ENCODE data around the gene KIF16B.

The KIF16B gene

DNA sequence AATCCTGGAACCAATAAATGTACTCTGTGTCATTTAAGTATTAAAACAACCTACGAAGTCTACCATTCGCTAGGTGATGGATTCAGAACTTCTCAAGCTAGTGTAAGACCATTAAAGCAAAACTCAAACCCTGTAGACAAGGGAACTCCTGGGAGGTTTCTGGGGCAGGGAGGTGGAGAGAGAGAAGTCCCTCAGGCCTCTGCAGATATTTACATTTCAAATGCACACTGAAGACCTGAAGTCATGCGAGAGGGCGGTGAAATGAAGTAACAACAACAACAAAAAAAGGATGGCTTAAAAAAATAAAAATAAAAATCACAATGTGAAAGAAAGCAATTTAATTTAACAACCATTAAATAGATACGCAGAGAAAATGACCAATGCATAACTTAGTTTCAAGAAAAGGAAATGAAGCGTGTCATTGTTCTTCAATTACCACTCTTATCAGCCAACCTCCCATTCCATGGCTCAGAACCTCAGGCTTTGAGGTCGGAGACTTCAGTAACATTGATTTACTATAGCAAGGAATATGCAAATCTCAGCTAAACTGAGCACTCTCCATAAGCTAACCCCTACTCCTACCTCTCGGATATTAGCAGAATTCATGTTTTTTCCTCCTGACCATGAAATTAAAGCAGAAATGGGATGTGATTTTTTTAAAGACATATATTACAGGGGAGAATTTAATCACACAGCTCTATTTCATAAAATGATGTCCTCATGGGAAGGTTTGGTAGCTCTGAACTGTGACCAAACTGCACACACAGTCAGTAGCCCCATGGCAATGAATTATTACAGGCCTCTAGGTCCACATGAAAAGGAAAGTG is 140.6 kb downstream of the KIF16B start:
- no peak for DNase-seq

DNA sequence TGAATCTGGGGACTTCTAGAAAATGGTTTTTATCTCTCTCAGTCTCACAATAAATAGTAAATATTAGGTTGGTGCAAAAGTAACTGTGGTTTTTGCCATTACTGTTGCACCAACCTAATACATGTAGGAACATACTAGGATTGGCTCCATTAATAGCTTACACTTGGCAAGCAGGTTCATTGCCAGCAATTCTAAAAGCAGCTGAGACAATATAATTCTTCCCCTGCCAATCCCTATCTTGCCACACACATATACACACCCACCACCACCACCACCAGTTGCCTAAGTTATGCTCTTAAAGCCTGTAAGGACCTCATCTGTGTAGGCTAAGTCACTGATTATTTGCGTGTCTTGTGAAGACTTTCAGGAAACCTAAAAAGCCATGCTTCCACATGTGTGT is 145.1 kb downstream of the KIF16B start:
- no peak for DNase-seq

DNA sequence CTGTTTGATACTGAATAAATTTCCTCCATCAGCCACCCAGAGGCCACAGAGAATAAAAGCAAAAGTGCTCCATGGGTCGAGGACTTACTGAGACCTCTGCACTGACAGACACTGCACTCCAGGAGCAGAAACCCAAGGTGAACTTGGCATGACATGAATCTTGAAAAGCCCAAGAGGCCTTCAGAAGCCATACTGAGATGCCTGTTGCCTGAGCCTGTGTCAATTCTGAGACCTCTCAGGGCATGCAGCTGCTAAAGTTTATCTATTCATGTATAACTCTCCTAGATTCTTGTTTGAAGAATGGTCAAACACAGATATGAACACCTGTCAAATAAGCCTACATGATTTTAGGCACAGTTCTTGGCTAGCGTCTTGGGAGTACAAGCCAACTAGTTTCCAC is 145.7 kb downstream of the KIF16B start:
- DNase-seq, result no peak

DNA sequence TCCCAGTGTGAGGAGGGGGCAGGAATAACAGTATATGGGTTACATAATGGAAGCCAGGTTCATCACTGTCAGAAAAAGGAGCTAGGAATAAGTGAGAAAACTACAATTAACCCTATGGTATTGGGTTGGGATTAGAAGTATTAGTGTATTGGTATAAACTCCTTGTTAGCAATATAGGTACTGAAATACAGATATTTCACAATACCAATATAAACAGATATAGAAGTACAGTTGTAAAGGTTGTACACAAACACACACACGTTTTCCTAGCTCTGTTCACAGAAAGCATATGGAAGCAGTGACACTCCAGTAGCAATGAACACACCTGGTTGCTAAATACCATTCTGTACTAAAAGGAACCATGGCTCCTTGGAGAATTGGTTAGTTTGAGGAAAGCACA is 148.5 kb downstream of the KIF16B start:
- no peak for DNase-seq

DNA sequence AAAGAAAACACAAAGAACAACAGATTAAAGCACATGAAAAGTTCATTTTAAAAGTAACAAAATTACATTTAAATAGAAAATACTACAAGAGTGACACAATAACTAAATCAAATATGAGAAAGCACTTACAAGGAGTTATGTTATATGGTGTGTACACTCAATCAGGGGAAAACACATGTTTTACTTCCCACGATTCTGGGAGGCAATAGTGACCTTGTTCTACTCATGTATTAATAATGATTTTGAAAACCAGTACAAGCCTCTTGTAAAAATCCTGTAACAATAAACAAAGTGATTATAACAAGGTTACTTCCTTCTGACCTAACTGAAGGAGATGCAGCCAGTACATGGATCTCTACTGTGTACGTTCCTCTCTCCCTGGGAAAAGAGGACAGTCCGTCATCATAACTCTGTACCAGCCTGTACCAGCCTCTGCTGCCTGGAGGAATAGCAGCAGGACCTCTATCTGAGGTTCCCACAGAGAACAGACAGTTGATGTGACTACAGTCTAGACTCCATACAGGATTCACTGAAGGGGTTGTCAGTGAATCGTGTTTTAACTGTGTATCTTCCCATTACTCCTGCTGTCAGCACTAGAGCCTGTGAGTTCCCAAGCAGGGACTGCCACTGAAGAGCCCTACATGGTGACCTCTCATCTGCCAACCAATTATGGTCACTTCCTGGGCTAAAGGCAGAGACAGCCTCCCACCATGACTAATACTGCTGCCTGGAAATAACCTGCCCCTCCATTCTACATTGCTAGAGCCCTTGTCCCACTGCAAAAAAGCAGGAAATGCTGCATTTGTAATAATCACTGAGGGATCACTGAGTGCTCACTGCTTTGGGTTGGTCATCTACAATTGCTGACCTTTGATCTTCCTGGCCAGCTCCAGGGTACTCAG is 149.7 kb downstream of the KIF16B start:
- DNase-seq, result no peak

DNA sequence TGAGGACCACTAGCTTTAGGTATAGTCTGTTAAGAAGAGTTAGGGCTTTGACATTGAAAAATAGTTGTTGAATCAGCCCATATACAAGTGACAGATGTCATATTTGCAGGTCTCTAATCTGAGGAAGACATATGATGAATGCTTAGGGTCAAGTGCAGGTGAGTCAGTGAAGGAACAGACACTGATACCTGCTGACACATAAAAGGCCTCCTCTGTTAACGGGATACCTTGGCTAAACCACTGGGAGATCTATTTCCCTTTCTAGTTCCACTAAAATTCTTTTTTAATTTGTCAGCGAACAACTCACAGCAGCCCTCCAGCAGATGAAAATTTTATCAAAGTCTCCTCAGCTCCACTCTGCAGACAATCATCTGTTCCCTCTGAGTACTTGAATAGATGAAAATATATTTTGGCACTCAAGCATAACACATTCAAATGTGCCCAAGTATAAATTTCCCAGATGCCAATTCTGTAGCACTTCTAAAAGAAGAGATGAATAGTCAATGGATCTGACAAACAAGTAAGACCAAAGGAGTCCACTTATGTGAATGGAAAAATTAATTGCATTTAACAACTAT is 154.0 kb downstream of the KIF16B start:
- no peak for DNase-seq

DNA sequence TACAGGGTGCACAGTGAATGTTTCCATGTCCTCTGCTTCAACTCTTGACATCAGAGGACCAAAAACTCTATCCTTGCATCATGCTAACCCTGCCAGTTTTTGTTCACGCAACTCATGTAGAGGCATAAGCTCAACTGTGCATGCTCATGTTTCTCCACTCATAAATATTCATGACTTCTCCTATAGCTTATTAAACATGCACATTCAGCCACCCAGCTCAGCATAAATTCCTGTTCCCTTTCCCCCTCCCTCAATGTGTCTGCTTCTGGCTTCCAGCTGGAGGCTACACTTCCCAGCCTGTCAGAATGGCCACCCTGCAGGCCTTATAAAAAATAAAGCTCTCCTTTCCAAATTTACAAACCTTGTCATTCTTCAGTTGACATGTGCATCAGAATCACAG is 154.6 kb downstream of the KIF16B start:
- no peak for DNase-seq

DNA sequence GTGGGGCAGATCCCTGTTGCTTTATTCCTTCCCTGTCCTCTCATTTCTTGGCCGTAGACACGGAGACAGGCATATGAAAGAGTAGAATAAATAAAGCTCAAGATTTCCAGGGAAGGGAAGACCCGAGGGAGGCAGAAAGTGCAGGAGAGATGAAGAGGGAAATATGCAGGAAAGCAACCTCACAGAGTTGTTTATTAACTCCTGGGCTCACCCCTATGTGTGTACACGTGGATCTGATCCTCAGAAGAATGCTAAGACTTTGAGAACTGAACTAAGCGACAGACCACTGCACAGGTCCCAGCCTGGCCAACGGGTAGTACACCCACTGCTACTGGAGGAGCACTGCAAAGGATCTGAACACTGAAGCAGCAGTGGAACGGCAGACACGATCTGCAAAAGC is 156.2 kb downstream of the KIF16B start:
- no peak for DNase-seq

DNA sequence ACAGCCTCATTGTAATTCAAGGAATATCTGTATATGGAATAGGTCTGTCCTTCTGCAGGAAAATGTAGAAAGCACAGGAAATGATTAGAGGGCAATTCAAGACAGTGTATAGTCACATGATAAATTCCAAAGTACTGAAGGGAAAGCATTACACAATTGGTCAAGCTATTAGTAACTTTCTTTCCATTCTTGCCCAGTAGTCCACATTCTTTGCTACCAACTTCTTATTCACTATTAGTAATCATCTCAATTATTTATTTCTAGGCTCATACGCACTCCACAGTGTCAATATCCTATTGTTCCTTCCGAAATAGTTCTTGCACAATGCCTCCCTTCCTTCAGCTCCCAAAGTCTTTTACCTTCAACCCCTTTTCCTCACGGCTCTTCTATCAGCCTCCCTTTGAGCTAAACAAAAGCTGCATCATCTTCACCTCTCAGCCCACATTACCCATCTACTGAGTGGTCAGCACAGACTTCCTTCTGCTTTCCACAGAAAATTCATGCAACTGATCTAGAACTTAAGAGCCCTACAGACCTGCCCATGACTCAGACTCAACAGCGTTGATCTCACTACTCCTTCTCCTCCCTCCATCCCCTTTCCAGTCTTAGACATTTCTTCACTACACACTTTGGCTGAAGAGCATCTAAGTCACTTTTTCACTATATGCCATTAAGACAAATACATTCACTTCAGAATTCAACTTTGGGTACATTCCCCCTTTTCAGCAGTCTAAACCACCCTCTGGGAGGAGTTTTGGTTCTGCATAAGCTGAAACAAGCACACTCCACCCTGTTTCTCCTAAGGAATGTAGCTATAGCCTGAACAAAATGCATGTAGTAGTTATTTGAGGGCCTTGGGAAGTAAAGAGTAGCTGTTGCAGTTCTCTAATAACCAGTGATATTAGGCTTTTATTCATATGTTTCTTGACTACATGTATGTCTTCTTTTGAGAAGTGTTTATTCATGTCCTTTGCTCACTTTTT is 157.9 kb downstream of the KIF16B start:
- no peak for DNase-seq

DNA sequence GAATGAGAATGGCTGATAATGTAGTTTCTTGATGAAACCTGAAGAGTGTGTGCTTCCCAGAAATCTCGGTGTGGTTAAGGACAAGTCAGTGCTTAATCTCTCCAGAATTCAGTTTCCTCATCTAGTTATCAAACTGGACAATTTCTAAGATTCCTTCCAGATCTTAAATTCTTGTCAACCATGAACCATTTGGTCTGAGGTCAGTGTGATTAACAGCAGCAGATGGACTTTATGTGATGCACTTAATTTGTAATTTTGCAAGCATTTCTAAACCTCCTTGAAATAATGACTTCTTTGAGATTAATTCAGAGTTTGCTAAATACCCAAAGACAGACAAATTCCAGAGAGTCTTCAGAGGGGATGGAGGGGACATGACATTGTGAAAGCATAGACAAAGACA is 160.3 kb downstream of the KIF16B start:
- no peak for DNase-seq

DNA sequence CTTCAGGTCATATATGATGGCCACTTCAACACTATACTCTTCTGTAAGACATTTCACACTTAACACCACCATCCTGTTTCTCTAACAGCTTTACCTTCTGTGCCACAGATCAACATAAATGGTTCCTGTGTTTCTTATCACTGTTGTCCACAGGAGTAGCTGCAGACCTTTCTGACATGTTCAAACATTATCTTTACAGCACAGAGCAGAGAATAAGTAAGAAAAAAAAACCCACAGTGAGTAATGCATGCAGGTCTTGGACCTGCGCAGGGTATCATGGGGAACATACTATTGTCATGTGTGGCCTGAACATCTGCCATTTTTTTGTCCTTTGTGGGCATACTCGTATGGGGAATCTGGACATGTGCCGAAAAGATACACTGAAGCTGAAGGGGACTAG is 161.9 kb downstream of the KIF16B start:
- no peak for DNase-seq

DNA sequence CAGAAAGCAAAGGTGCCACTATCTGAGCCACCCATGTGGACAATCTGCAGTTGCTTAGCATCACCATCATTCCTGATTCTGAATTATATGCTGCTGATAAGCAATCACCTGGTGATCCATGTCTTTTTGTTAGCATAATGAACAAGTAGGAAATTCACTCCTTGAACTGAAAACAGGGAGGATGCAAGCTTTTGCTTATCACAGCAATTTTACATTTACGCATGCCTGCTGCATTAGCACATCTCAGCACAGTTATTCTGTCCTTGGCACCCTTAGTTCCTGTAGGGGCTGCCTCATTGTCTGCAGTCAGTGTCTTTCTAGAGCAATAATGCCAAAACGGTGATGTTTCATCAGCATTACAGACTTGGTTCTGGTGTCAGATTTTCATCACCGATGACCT is 162.6 kb downstream of the KIF16B start:
- DNase-seq, result no peak

DNA sequence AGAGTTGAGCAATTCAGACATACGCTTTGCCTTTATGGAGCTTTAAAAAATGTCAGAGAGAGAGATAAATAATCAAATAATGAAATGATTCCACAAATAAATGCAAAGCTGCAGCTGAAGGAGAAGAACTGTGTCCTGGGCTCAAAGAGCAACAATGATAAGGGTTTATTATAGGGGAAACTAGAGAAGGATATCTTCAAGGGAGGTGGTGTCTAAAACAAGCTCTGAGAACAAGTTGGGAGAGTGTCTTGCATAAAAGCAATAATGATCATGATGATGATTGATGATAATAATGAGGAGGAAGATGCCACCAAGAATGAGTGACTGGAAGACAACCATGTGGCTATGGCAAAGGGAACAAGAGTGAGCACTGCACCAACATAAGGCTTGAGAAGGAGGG is 164.3 kb downstream of the KIF16B start:
- DNase-seq, result no peak

DNA sequence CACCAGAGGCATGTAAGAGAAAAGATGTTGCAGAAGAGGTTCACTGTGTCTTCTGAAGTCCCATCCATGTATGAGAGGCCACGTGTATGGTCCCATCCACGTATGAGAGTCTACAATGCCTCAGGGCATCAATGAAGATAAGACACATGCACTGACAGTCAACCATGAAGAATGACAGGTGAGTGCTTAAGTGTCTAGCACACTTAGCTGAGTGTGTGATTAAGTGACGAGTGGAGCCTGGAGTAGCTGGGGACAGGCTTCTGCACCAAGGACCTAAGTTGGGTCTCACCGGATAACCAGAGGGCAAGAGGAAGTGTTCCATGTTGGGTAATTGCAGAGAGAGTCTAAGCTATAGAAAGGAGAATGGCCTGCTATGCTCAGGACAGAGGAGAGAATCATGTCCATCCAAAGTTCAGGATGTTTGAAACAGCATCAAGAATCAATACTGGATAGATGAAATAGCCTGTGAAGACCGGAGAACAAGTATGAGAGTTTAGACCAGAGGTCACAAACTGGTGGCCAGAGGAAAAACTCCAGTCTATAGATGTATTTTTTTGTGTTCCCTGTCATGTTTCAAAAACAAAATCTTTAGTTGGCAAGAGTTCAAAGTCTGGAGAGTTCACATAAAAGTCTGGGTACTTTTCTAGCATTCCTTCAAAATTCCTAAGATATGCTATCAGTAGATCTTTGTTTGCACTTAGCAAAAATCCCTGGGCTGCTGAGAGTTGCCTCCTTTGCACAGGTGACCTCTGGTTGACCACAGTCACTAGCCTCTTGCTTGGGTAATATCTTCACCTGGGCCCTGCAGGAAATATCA is 165.8 kb downstream of the KIF16B start:
- no peak for DNase-seq

DNA sequence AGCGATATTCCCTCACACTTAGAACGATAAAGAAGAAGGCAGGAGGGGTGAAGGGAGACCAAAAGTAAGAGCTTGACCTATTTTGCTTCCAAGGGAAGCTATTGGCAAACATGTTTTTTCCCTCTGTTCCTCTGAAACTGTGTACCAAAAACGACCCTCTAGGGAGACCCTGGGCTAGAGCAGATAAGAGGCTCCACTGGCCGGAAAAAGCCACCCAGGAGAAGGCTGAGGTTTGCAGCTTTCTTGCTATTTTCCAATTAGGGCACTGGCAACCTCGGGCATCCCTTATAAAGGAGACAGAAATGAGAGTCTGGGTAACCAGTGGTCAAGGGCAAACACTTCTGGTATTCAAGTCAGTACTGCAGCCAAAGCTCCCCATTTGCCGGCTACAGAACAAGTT is 168.0 kb downstream of the KIF16B start:
- DNase-seq, result no peak

DNA sequence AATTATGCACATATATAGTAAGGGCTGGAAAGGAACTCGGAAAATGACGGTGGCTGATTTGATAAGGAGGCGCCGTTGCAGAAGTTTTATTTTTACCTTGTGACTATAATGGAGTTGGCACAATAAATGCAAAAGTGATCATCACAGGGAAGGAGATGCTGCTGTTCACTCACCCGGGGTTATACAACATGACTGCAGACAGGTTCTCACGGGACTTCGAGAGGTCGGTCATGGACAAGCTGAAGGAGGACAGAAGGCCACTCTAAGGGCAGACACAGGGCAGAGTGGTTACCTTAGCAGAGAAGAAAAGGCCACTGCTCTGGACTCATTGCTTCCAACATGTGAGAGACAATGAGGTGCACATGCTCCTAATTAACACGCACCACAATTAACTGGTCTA is 168.6 kb downstream of the KIF16B start:
- no peak for DNase-seq

DNA sequence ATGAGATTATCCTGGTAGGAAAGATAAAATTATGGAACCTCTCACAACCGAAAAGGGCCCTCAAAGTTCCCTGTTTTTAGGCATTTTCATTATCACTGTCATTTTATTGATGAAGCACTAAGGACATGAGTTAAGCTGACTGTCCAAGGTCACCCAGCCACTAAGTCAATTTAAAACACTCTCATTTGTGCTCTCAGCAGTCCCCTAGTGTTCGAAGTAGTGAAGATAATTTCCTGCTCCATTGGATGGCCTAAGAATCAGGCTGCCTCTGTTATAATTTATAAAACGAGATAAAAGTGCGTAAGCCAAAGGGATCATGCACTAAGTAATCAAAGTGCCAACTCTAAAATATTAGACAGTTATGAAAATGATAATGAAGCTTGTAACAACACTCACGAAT is 169.1 kb downstream of the KIF16B start:
- DNase-seq, result no peak

DNA sequence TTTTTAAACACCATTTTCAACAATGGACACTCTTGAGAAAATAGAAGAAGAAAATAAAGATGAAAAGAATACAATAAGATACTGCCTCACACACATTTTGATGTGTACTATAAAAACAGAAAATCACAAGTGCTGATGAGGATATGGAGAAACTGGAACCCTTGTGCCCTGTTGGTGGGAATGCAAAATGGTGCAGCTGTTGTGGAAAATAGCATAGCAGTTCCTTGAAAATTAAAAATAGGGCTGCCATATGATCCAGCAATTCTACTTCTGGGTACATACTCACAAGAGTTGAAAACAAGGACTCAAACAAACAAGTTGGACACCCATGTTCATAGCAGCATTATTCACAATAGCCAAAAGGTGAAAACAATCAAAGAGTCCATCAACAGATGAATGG is 173.0 kb downstream of the KIF16B start:
- DNase-seq, result no peak

DNA sequence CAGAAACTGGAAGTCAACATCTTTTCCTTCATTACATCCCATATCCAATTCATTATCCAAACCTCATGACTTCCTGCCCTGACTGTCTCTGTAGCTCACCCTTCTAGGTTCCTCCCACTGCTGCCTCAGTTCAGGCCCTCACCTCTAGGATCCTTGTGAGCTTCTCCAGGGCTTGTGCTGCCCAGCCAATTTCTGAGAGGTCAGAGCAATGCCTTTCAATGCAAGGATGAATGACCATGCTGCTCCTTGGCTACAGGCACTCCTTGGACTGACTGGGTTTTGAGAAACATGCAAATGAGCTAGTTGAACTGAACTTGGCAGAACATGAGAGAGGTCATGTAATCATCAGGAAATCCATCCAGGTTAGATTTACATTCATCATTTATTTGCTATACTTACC is 173.4 kb downstream of the KIF16B start:
- no peak for DNase-seq

DNA sequence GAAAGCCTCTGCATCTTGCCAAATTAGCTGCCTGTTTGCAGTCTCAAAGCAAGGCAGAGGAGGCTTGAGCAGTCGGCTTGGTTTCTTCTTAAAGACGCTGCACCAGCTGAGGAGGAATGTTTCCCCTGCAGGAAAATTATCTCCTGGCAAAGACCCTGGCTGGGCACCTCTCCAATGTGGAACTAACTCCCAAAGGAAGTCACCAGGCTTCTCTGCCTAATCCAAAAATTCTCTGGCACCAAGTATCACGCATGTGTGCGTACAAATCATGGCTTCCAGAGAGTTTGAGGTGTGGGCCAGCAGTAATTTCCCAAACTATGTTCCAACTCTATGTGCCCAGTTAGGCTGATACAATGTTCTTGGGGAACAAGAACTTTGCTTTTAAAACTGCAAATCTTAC is 176.2 kb downstream of the KIF16B start:
- no peak for DNase-seq

DNA sequence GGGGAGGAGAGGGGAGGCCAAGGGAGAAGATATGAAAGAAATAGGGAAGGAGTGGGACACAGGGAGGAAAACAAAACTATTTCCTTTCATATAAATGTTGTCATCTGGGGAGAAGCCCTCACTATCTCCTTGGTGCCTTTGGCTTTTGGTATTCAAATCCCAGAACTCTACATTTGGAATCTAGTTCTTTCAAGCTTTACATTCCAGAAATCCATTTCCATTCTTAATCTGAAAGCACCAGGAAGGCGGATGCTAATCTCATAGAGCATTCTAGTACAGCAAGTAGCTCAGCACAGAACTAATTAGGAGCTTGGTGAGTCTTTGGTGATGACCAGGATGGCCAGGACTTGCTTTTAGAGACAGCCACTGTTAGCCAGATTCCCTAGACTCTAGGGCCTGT is 177.9 kb downstream of the KIF16B start:
- no peak for DNase-seq

DNA sequence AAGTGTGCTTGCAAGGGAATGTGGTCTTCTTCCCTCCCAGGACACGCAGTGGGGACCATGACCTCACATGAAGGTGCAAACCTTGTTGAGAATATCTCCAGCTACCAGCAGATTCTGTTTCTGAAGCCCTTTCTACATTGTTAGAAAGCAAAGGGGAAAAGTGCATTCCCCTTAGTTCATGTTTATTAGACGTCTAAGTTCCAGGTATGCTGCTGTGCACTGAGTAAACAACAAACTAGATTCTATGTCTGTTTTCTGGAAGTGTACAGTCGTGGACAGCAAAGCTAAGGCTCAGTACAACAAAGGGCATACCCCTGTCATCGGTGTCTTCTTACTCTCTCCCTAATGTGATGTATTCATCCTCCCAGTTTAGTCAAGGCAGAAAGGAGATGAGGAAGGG is 178.5 kb downstream of the KIF16B start:
- no peak for DNase-seq
